ENCODE measurements around the gene WSCD2.

The WSCD2 gene
- 0 to 0.17 (median 0.17) reads per million in 3 donors for total RNA-seq

DNA sequence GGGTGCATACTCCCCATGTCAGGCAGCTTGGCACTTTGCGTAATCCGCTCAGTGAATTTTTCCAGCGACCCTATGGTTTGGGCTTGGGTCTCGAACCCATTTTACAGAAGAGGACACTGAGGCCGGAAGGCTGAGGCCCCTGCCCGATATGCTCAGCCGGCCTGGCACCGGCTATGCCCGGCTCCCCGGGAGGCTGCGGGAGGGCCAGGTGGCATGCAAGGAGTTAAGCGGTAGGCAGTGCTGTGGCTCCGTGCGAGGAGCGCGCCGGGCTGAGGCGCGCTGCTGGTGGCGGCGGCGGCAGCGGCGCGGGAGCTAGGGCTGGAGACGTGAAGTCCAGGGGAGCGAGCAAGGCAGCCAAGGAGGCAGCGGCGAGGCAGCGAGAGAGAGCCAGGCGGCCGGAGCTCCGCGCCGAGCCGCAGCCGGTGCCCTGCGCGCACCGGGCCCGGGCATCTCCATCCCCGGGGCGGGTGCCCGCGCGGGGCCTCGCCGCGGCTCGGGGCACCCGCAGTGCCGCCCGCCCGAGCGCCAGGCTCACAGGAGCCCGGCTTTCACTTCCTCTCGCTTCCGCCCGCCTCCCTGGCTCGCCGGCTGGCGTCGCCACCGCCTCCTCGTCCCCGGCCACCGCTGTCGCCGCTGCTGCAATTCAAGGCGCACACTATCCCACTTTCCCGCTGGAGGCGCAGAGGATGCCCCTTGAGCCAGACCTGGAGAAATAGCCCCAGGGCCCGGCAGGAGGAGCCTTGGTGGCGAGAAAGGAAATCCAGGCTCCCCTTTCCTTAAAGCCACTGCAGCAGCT is at the start of gene WSCD2:
WSCD2 (plus strand) TSS at position 272 of the 796 bp plus-strand sequence. CDS start 66,545 bp downstream, outside the sequence.
- Histone ChIP-seq H3K27me3 (replicated peaks; ENCODE audit: control insufficient read depth, insufficient read depth, low read length, poor library complexity, severe bottlenecking) (no peaks in the 10 kb centered on the region), H3K4me1 (ENCODE audit: control insufficient read depth, insufficient read depth, low read length, poor library complexity, severe bottlenecking) (peaks cover 3% of the 10 kb centered on the region), H3K4me3 (ENCODE audit: insufficient read depth, low read depth, low read length, poor library complexity, severe bottlenecking) (no peak within 1 kb of the TSS), H3K9me3 (ENCODE audit: control insufficient read depth, low read length) (no peaks in the 10 kb centered on the region), H3K27ac (ENCODE audit: insufficient read depth, low read length, poor library complexity, severe bottlenecking) (no peak within 1 kb of the TSS), H3K36me3 (ENCODE audit: control insufficient read depth, insufficient read depth, low read length) (no peaks in the 10 kb centered on the region)
- DNase-seq = no peak

DNA sequence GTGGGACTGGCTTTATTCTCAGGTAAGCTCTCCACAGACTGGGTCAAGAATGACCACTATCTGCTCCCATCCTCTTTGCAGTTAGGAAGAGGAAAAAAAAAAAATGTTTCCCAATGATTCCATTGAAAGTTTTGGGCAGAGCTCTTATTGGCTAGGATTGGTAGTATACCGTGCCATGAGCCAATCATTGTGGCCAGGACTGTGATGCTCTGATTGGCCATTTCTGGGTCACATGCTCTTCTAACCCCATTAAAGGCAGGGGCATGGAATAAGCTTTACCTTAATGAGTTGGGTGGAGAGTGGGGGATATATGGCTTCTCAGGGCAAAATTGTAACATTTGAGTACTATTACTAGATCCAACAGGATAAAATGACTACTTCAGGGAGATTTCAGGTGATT is 49.4 kb upstream of the WSCD2 start:
- no peaks in the 10 kb centered on the region for H3K36me3 ChIP-seq (ENCODE audit: control insufficient read depth, insufficient read depth, low read length)
- no peak overlapping the region for H3K4me3 ChIP-seq (ENCODE audit: insufficient read depth, low read depth, low read length, poor library complexity, severe bottlenecking)
- H3K4me1 ChIP-seq (ENCODE audit: control insufficient read depth, insufficient read depth, low read length, poor library complexity, severe bottlenecking) = no peaks in the 10 kb centered on the region
- DNase-seq = no peak
- no peaks in the 10 kb centered on the region for H3K9me3 ChIP-seq (ENCODE audit: control insufficient read depth, low read length)
- no peak overlapping the region for H3K27ac ChIP-seq (ENCODE audit: insufficient read depth, low read length, poor library complexity, severe bottlenecking)
- no peaks in the 10 kb centered on the region for H3K27me3 ChIP-seq (replicated peaks; ENCODE audit: control insufficient read depth, insufficient read depth, low read length, poor library complexity, severe bottlenecking)

GRCh38 chr12:108080363-108080762 is 48.7 kb upstream of the WSCD2 start:
- Histone ChIP-seq H3K36me3 (ENCODE audit: control insufficient read depth, insufficient read depth, low read length) (no peaks in the 10 kb centered on the region), H3K27ac (ENCODE audit: insufficient read depth, low read length, poor library complexity, severe bottlenecking) (no peak overlapping the region), H3K4me3 (ENCODE audit: insufficient read depth, low read depth, low read length, poor library complexity, severe bottlenecking) (no peak overlapping the region), H3K4me1 (ENCODE audit: control insufficient read depth, insufficient read depth, low read length, poor library complexity, severe bottlenecking) (no peaks in the 10 kb centered on the region), H3K27me3 (replicated peaks; ENCODE audit: control insufficient read depth, insufficient read depth, low read length, poor library complexity, severe bottlenecking) (no peaks in the 10 kb centered on the region), H3K9me3 (ENCODE audit: control insufficient read depth, low read length) (no peaks in the 10 kb centered on the region)
- DNase-seq = no peak

GRCh38 chr12:108082485-108082884 is 46.6 kb upstream of the WSCD2 start:
- H3K9me3 ChIP-seq (ENCODE audit: control insufficient read depth, low read length) = no peaks in the 10 kb centered on the region
- H3K4me3 ChIP-seq (ENCODE audit: insufficient read depth, low read depth, low read length, poor library complexity, severe bottlenecking) = no peak overlapping the region
- H3K27me3 ChIP-seq (replicated peaks; ENCODE audit: control insufficient read depth, insufficient read depth, low read length, poor library complexity, severe bottlenecking) = no peaks in the 10 kb centered on the region
- no peak for DNase-seq
- no peaks in the 10 kb centered on the region for H3K4me1 ChIP-seq (ENCODE audit: control insufficient read depth, insufficient read depth, low read length, poor library complexity, severe bottlenecking)
- H3K36me3 ChIP-seq (ENCODE audit: control insufficient read depth, insufficient read depth, low read length) = no peaks in the 10 kb centered on the region
- H3K27ac ChIP-seq (ENCODE audit: insufficient read depth, low read length, poor library complexity, severe bottlenecking) = no peak overlapping the region

DNA sequence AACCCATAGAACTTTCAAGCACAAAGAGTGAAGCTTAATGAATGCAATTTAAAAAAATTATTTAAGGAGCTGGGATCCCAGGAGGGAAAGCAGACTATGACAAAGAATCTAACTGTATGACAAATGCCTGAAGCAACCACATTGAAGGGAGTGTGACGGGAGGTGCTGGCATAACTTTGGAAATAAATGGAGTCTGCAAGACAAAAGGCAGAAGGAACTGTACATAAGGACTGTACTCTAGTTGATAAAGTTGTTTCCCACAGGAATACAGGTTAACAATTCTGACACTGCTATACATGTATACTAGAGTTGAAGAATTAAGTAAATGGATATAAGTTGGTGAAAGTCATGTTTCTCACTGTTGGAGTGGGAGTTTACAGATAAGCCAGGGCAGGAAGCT is 41.2 kb upstream of the WSCD2 start:
- Histone ChIP-seq H3K27me3 (replicated peaks; ENCODE audit: control insufficient read depth, insufficient read depth, low read length, poor library complexity, severe bottlenecking) (no peaks in the 10 kb centered on the region), H3K4me3 (ENCODE audit: insufficient read depth, low read depth, low read length, poor library complexity, severe bottlenecking) (no peak overlapping the region), H3K36me3 (ENCODE audit: control insufficient read depth, insufficient read depth, low read length) (no peaks in the 10 kb centered on the region)

DNA sequence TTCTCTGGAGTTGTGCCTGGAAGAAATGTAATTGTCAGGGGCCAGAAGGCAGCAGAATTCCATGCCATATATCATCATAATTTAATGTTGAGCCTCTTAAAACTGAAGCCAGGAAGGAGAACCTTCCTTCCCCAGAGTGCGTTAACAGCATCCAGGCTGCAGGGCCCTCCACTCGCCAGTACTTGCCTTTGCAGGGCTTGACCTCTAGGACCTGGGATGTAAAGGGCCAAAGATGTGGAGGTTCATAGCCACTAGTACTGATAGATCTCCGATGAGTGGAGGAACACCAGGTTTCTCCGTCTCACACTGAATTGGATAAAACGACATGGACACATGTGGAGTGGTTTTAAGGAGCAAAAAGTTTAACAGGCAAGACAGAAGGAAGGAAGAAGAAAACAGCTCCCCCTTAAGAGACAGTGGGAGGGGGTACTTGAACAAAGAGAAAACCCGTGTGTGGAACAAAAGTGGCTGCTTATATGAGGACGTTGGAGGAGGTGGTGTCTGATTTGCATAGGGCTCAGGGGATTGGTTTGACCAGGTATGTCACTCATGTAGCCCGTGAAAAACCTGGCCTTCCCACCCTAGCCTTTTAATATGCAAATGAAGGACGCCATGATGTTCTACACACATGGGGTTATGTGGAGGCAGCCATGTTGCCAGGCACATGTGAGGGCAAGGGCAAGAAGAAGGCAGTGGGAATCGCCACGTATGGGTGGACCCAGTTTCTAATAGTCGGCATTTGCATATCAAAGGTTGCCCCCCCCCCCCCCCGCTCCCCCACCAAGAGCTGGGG is 38.8 kb upstream of the WSCD2 start:
- H3K4me3 ChIP-seq (ENCODE audit: insufficient read depth, low read depth, low read length, poor library complexity, severe bottlenecking) = no peak overlapping the region
- H3K27ac ChIP-seq (ENCODE audit: insufficient read depth, low read length, poor library complexity, severe bottlenecking) = no peak overlapping the region
- H3K9me3 ChIP-seq (ENCODE audit: control insufficient read depth, low read length) = peaks cover 3% of the 10 kb centered on the region
- no peak for DNase-seq
- H3K36me3 ChIP-seq (ENCODE audit: control insufficient read depth, insufficient read depth, low read length) = no peaks in the 10 kb centered on the region
- H3K27me3 ChIP-seq (replicated peaks; ENCODE audit: control insufficient read depth, insufficient read depth, low read length, poor library complexity, severe bottlenecking) = peaks cover 3% of the 10 kb centered on the region
- no peaks in the 10 kb centered on the region for H3K4me1 ChIP-seq (ENCODE audit: control insufficient read depth, insufficient read depth, low read length, poor library complexity, severe bottlenecking)

More for the DNA sequence above, 41.2 kb upstream of the WSCD2 start:
- no peak for DNase-seq
- Histone ChIP-seq H3K4me1 (ENCODE audit: control insufficient read depth, insufficient read depth, low read length, poor library complexity, severe bottlenecking) (no peaks in the 10 kb centered on the region), H3K9me3 (ENCODE audit: control insufficient read depth, low read length) (peaks cover 3% of the 10 kb centered on the region), H3K27ac (ENCODE audit: insufficient read depth, low read length, poor library complexity, severe bottlenecking) (no peak overlapping the region)

GRCh38 chr12:108090932-108091678 is 38.0 kb upstream of the WSCD2 start:
- Histone ChIP-seq H3K9me3 (ENCODE audit: control insufficient read depth, low read length) (peaks cover 3% of the 10 kb centered on the region), H3K27ac (ENCODE audit: insufficient read depth, low read length, poor library complexity, severe bottlenecking) (no peak overlapping the region), H3K27me3 (replicated peaks; ENCODE audit: control insufficient read depth, insufficient read depth, low read length, poor library complexity, severe bottlenecking) (peaks cover 3% of the 10 kb centered on the region), H3K4me3 (ENCODE audit: insufficient read depth, low read depth, low read length, poor library complexity, severe bottlenecking) (no peak overlapping the region), H3K4me1 (ENCODE audit: control insufficient read depth, insufficient read depth, low read length, poor library complexity, severe bottlenecking) (no peaks in the 10 kb centered on the region), H3K36me3 (ENCODE audit: control insufficient read depth, insufficient read depth, low read length) (no peaks in the 10 kb centered on the region)
- no peak for DNase-seq

- Histone ChIP-seq H3K9me3 (ENCODE audit: control insufficient read depth, low read length) (peaks cover 3% of the 10 kb centered on the region), H3K27ac (ENCODE audit: insufficient read depth, low read length, poor library complexity, severe bottlenecking) (no peak overlapping the region), H3K36me3 (ENCODE audit: control insufficient read depth, insufficient read depth, low read length) (no peaks in the 10 kb centered on the region), H3K27me3 (replicated peaks; ENCODE audit: control insufficient read depth, insufficient read depth, low read length, poor library complexity, severe bottlenecking) (peaks cover 3% of the 10 kb centered on the region), H3K4me3 (ENCODE audit: insufficient read depth, low read depth, low read length, poor library complexity, severe bottlenecking) (no peak overlapping the region), H3K4me1 (ENCODE audit: control insufficient read depth, insufficient read depth, low read length, poor library complexity, severe bottlenecking) (no peaks in the 10 kb centered on the region)
- no peak for DNase-seq
Measured at GRCh38 chr12:108091679-108092051, 37.4 kb upstream of the WSCD2 start.

GRCh38 chr12:108093209-108093608 is 35.9 kb upstream of the WSCD2 start:
- H3K9me3 ChIP-seq (ENCODE audit: control insufficient read depth, low read length) = peaks cover 2% of the 10 kb centered on the region

More at GRCh38 chr12:108093209-108093608, 35.9 kb upstream of the WSCD2 start:
- DNase-seq = no peak
- Histone ChIP-seq H3K4me1 (ENCODE audit: control insufficient read depth, insufficient read depth, low read length, poor library complexity, severe bottlenecking) (no peaks in the 10 kb centered on the region), H3K4me3 (ENCODE audit: insufficient read depth, low read depth, low read length, poor library complexity, severe bottlenecking) (no peak overlapping the region), H3K27me3 (replicated peaks; ENCODE audit: control insufficient read depth, insufficient read depth, low read length, poor library complexity, severe bottlenecking) (peaks cover 3% of the 10 kb centered on the region), H3K36me3 (ENCODE audit: control insufficient read depth, insufficient read depth, low read length) (no peaks in the 10 kb centered on the region), H3K27ac (ENCODE audit: insufficient read depth, low read length, poor library complexity, severe bottlenecking) (no peak overlapping the region)

Data from effector memory CD4-positive, alpha-beta T cell (primary cell).